Naive thymus-derived CD4-positive, alpha-beta T cell (primary cell): ENCODE data around the gene MAS1. TPM values are rescaled to one million over a fixed set of nuclear protein-coding genes. Genes with fewer than 3 reads are reported as not detected.

ENCODE experiments used
- ATAC-seq: fragments of 150-1000 bp; cut with Tn5 transposase; 2 replicates; pipeline ENCODE4 v1.10.0; 2021; ENCODE audit warnings: mild to moderate bottlenecking, moderate library complexity
- CTCF ChIA-PET: fragments of 350-600 bp; sonication (Branson Sonifier 250); formaldehyde crosslinking; loops from one replicate; lab custom pipeline; 2021; ENCODE audit warnings: antibody characterized with exemption; lab: Charles Lee
- POLR2A ChIA-PET: fragments of 350-600 bp; sonication (Branson Sonifier 250); formaldehyde crosslinking; loops from one replicate; lab custom pipeline; 2021; ENCODE audit warnings: antibody characterized with exemption, inconsistent platforms; lab: Charles Lee
- DNase-seq, 9 donors: peaks; one replicate each; pipeline versions ENCODE4 v3.0.0 to v3.0.0-alpha.2; 2020 to 2022; ENCODE audit warnings: mixed read lengths in 1 of 9
- H3K27ac ChIP-seq: one replicate; pipeline ENCODE4 v1.7.0; 2013; ENCODE audit warnings: mild to moderate bottlenecking, low read depth, low read length, moderate library complexity
- H3K27me3 ChIP-seq, 2 donors: one replicate each; pipeline ENCODE4 v1.7.0; 2013; ENCODE audit warnings: low read length in 2 of 2, mild to moderate bottlenecking in 2 of 2, moderate library complexity in 2 of 2; ENCODE audit not compliant: control insufficient read depth in 2 of 2, insufficient read depth in 2 of 2
- H3K36me3 ChIP-seq, 3 experiments: 1 replicate in 2 of 3; 2 replicates in 1 of 3; pipeline ENCODE4 v1.7.0; 2013; ENCODE audit warnings: low read length in 3 of 3, mild to moderate bottlenecking in 3 of 3, moderate library complexity in 1 of 3; ENCODE audit not compliant: insufficient read depth in 3 of 3, control insufficient read depth in 2 of 3
- H3K4me1 ChIP-seq, 2 donors: one replicate each; pipeline ENCODE4 v1.7.0; 2013; ENCODE audit warnings: low read length in 2 of 2, mild to moderate bottlenecking in 2 of 2, moderate library complexity in 1 of 2; ENCODE audit not compliant: control insufficient read depth in 2 of 2, insufficient read depth in 2 of 2
- H3K4me3 ChIP-seq: 2 replicates; pipeline ENCODE4 v1.7.0; 2013; ENCODE audit warnings: mild to moderate bottlenecking, low read length
- H3K9me3 ChIP-seq, 3 experiments: 1 replicate in 2 of 3; 2 replicates in 1 of 3; pipeline ENCODE4 v1.7.0; 2013; ENCODE audit warnings: low read length in 3 of 3; ENCODE audit not compliant: control insufficient read depth in 2 of 3
- H3K27ac Mint-ChIP-seq, 9 donors: one replicate each; pipeline ENCODE4 v1.8.0; 2020 to 2022; ENCODE audit warnings: mixed read lengths in 9 of 9, mild to moderate bottlenecking in 8 of 9, moderate library complexity in 5 of 9, inconsistent platforms in 2 of 9
- H3K27me3 Mint-ChIP-seq, 5 donors: one replicate each; pipeline ENCODE4 v1.8.0; 2021 to 2022; ENCODE audit warnings: mixed read lengths in 5 of 5, mild to moderate bottlenecking in 1 of 5
- H3K36me3 Mint-ChIP-seq, 5 donors: one replicate each; pipeline ENCODE4 v1.8.0; 2020 to 2022; ENCODE audit warnings: mixed read lengths in 5 of 5, mild to moderate bottlenecking in 3 of 5, inconsistent platforms in 1 of 5
- H3K4me1 Mint-ChIP-seq, 7 donors: one replicate each; pipeline ENCODE4 v1.8.0; 2020 to 2022; ENCODE audit warnings: mixed read lengths in 7 of 7, mild to moderate bottlenecking in 3 of 7, inconsistent platforms in 1 of 7
- H3K4me3 Mint-ChIP-seq, 10 donors: one replicate each; pipeline ENCODE4 v1.8.0; 2020 to 2022; ENCODE audit warnings: mild to moderate bottlenecking in 10 of 10, mixed read lengths in 10 of 10, moderate library complexity in 6 of 10, inconsistent platforms in 2 of 10
- H3K9me3 Mint-ChIP-seq, 11 donors: one replicate each; pipeline ENCODE4 v1.8.0; 2020 to 2022; ENCODE audit warnings: mixed read lengths in 11 of 11, mild to moderate bottlenecking in 4 of 11, inconsistent platforms in 1 of 11, moderate library complexity in 1 of 11
- intact Hi-C, 2 donors: fragments of 100-400 bp; cut with micrococcal nuclease; formaldehyde crosslinking; loops; one replicate each; pipeline ENCODE4 v1.15.1; 2023
- polyA plus RNA-seq, 2 donors: library from polyadenylated mRNA; unstranded; fragments of 300-500 nt; fragmentation: Illumina TruSeq; gene quantifications; one replicate each; pipeline ENCODE4 v1.2.3, GENCODE V29; 2021
- total RNA-seq, 6 experiments: library from RNA in 5 of 6; stranded (reverse) in 5 of 6; gene quantifications; 1 replicate in 5 of 6; 2 replicates in 1 of 6; pipeline ENCODE4 v1.2.3 and lab custom pipeline; 2021 to 2026

The MAS1 gene
- total and polyA plus RNA-seq, 7 experiments from 2014 or later, result not detected

DNA sequence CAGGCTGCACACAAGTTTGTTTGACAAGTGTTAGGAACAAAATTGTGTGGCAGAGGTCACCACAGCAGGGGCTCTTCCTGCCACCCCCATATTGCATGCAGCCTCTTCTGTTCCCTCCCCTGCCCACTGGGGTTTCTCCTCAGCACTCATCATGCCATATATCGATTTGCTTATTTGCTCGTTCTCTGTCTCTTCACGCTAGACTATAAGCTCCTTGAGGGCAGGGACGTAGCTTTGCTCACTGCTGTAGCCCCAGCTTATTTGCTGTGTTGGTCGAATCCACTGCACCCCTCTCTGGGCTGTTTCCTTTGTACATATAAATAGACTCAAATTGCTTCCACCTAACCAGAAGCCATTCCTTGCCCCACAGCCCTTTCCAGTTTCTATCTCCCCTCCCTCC lies 19.6 kb downstream of the MAS1 start:
- Histone ChIP-seq H3K9me3 (no peaks in the 10 kb centered on the region), H3K27ac (no peak overlapping the region), H3K4me3 (no peak overlapping the region), H3K36me3 (no peaks in the 10 kb centered on the region), H3K4me1 (no peaks in the 10 kb centered on the region), H3K27me3 (no peaks in the 10 kb centered on the region)
- intact Hi-C loops, result no loop called here
- Mint-ChIP-seq H3K27me3 (peaks cover 14 to 29% (median 16%) of the 10 kb centered on the region in 5 donors), H3K4me1 (peaks cover 0 to 6% (median 0%) of the 10 kb centered on the region in 7 donors), H3K36me3 (peaks cover 0 to 4% (median 0%) of the 10 kb centered on the region in 5 donors), H3K4me3 (no peak overlapping the region), H3K27ac (no peak overlapping the region), H3K9me3 (peaks cover 0 to 3% (median 0%) of the 10 kb centered on the region in 11 donors)
- CTCF ChIA-PET, result no interaction called here
- ATAC-seq, result no peak
- POLR2A ChIA-PET, result no interaction called here
- no peak for DNase-seq

DNA sequence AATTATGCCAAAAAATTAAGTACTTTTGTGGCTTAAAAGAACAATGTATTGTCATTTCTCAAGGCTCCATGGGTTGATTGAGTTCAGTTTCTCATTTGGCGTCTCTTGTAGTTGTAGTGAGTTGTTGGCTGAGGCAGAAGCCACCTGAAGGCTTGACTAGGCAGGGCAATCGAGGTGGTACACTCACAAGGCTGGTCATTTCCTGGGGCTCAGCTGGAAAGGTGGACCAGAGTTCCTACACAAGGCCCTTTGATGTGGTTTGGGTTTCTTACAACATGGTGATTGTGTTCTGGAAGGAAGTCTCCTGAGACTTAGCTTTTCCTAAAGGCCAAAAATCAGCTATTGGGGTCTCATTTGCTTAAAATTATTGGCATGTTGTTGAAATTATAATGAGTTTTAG lies 22.6 kb downstream of the MAS1 start:
- intact Hi-C loops, result no loop called here
- DNase-seq (no peak), ATAC-seq (no peak)
- POLR2A ChIA-PET, result no interaction called here
- Histone ChIP-seq H3K4me3 (no peak overlapping the region), H3K36me3 (no peaks in the 10 kb centered on the region), H3K4me1 (no peaks in the 10 kb centered on the region), H3K27ac (no peak overlapping the region), H3K27me3 (no peaks in the 10 kb centered on the region), H3K9me3 (no peaks in the 10 kb centered on the region)
- Mint-ChIP-seq H3K9me3 (peaks cover 0 to 3% (median 0%) of the 10 kb centered on the region in 11 donors), H3K36me3 (peaks cover 0 to 4% (median 0%) of the 10 kb centered on the region in 5 donors), H3K27me3 (peaks cover 14 to 31% (median 21%) of the 10 kb centered on the region in 5 donors), H3K27ac (no peak overlapping the region), H3K4me1 (peaks cover 0 to 6% (median 0%) of the 10 kb centered on the region in 7 donors), H3K4me3 (no peak overlapping the region)
- CTCF ChIA-PET, result no interaction called here

DNA sequence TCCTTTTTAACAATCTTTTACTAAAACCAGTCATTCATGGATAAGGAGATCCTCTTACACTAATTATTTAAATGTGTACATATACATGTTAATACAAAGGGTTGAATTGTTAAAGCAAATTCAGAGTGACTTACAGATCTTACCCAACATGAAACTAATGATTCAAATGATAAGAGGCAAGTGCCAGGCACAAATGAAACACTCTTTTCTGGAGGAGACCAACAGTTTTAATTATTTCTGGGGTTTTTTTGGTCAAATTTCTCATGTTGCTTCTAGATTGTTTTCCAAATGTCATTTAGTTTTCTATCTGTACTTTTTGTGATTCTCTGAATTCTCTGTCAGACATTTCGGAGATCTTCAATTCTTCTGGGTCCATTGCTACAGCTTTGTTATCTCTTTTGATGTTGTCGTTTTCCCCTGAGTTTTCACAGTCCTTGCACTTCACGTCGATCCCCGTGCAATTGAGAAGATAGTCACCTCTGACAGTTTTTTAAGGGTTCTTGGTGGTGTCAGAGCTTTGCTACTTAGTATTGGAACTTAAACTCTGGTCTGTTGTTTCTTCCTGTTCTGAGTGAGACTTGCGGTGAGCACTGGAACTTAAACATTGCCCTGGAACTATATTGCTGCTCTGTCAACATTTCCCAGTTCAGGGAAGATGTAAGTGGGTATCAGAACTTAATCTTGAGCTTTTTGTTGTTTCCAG lies 23.2 kb downstream of the MAS1 start:
- peaks cover 0 to 4% (median 0%) of the 10 kb centered on the region in 5 donors for H3K36me3 Mint-ChIP-seq
- H3K4me1 Mint-ChIP-seq, result peaks cover 0 to 6% (median 0%) of the 10 kb centered on the region in 7 donors
- no peaks in the 10 kb centered on the region for H3K27me3 ChIP-seq
- ChIA-PET POLR2A (no interaction called here), CTCF (no interaction called here)
- H3K27ac ChIP-seq, result no peak overlapping the region
- H3K36me3 ChIP-seq, result no peaks in the 10 kb centered on the region
- H3K4me3 Mint-ChIP-seq, result no peak overlapping the region
- intact Hi-C loops, result no loop called here
- H3K27me3 Mint-ChIP-seq, result peaks cover 14 to 31% (median 21%) of the 10 kb centered on the region in 5 donors
- H3K4me1 ChIP-seq, result no peaks in the 10 kb centered on the region
- H3K9me3 ChIP-seq, result no peaks in the 10 kb centered on the region
- H3K9me3 Mint-ChIP-seq, result peaks cover 0 to 3% (median 0%) of the 10 kb centered on the region in 11 donors
- ATAC-seq (no peak), DNase-seq (no peak)
- no peak overlapping the region for H3K4me3 ChIP-seq
- no peak overlapping the region for H3K27ac Mint-ChIP-seq

DNA sequence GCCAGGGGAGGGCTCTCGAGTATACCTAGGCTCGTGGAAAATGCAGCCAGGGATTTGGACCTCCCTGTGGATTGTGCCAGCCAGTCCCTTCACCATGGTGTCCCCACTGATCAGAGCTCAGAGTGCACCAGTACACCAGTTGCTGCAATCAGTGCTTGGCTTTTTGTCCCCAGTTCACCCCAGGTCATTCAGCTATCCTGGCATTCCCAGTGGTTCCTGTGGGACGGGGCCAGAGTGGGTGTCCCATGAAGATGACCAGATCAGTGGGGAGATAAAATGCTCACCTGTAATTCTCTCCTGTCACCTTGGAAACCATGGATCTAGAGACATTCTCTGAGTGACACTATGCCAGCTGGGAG lies 23.8 kb downstream of the MAS1 start:
- Histone ChIP-seq H3K36me3 (no peaks in the 10 kb centered on the region), H3K27me3 (no peaks in the 10 kb centered on the region), H3K9me3 (no peaks in the 10 kb centered on the region), H3K27ac (no peak overlapping the region), H3K4me3 (no peak overlapping the region), H3K4me1 (no peaks in the 10 kb centered on the region)
- H3K4me1 Mint-ChIP-seq, result peaks cover 0 to 6% (median 0%) of the 10 kb centered on the region in 7 donors
- CTCF ChIA-PET, result no interaction called here
- peaks cover 14 to 31% (median 21%) of the 10 kb centered on the region in 5 donors for H3K27me3 Mint-ChIP-seq
- no peak overlapping the region for H3K27ac Mint-ChIP-seq
- POLR2A ChIA-PET, result interaction anchor here (0.7 kb wide), 1 partner anchor 218 kb away, joined by 3 read pairs; no protein-coding TSS in a partner anchor
- no peak for ATAC-seq
- intact Hi-C loops, result no loop called here
- H3K4me3 Mint-ChIP-seq, result no peak overlapping the region
- peaks cover 0 to 3% (median 0%) of the 10 kb centered on the region in 11 donors for H3K9me3 Mint-ChIP-seq
- peaks cover 0 to 4% (median 0%) of the 10 kb centered on the region in 5 donors for H3K36me3 Mint-ChIP-seq
- DNase-seq, result no peak

DNA sequence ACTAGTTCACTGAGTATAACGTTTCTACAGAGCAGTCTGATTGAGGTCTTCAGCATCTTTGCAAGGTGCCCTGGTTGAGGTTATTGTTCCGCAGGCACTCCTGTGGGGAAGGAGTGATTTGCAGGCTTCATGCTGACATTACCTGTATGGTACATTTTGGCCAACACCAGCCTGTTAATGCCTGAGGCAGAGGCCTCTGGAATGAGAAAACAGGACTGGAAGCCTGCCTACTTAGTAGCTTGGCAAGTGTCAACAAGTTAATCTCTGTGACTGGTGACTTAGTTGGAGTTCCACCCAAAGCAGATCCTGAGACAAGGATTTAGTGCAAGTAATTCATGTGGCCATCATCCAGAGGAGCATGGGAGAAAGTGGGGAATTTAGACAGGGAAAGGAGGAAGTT lies 24.6 kb downstream of the MAS1 start:
- CTCF ChIA-PET, result no interaction called here
- H3K36me3 ChIP-seq, result no peaks in the 10 kb centered on the region
- peaks cover 0 to 4% (median 0%) of the 10 kb centered on the region in 5 donors for H3K36me3 Mint-ChIP-seq
- H3K4me1 ChIP-seq, result no peaks in the 10 kb centered on the region
- H3K27ac Mint-ChIP-seq, result no peak overlapping the region
- H3K4me3 ChIP-seq, result no peak overlapping the region
- intact Hi-C loops, result no loop called here
- H3K27me3 ChIP-seq, result no peaks in the 10 kb centered on the region
- H3K4me3 Mint-ChIP-seq, result no peak overlapping the region
- no peak for DNase-seq
- H3K27ac ChIP-seq, result no peak overlapping the region
- peaks cover 8 to 25% (median 21%) of the 10 kb centered on the region in 5 donors for H3K27me3 Mint-ChIP-seq
- no peak for ATAC-seq
- peaks cover 0 to 3% (median 0%) of the 10 kb centered on the region in 11 donors for H3K9me3 Mint-ChIP-seq
- POLR2A ChIA-PET, result no interaction called here
- no peaks in the 10 kb centered on the region for H3K9me3 ChIP-seq
- peaks cover 0 to 6% (median 0%) of the 10 kb centered on the region in 7 donors for H3K4me1 Mint-ChIP-seq

DNA sequence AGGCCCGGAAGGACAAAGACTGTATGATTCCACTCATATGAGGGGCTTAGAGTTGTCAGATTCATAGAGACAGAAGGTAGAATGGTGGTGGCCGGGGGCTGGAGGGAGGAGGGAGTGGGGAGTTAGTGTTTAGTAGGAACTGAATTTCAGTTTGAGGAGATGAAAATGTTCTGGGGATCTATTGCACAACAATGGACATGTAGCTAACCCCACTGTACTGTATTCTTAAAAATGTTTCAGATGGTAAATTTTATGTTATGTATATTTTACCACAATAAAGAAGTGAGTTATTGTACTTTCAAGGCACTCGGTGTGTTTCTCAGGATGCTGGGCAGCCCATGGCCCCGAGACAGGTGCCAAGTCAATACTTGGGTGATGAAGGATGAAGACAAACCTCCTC lies 25.4 kb downstream of the MAS1 start:
- no peaks in the 10 kb centered on the region for H3K9me3 ChIP-seq
- ATAC-seq (no peak), DNase-seq (no peak)
- peaks cover 0 to 4% (median 1%) of the 10 kb centered on the region in 5 donors for H3K36me3 Mint-ChIP-seq
- no peak overlapping the region for H3K27ac ChIP-seq
- no peak overlapping the region for H3K4me3 Mint-ChIP-seq
- no peak overlapping the region for H3K4me3 ChIP-seq
- no peaks in the 10 kb centered on the region for H3K36me3 ChIP-seq
- H3K4me1 Mint-ChIP-seq, result peaks cover 0 to 6% (median 0%) of the 10 kb centered on the region in 7 donors
- H3K27me3 Mint-ChIP-seq, result peaks cover 10 to 21% (median 17%) of the 10 kb centered on the region in 5 donors
- ChIA-PET POLR2A (no interaction called here), CTCF (no interaction called here)
- peaks cover 0 to 3% (median 0%) of the 10 kb centered on the region in 11 donors for H3K9me3 Mint-ChIP-seq
- H3K27me3 ChIP-seq, result no peaks in the 10 kb centered on the region
- intact Hi-C loops, result no loop called here
- H3K4me1 ChIP-seq, result no peaks in the 10 kb centered on the region
- H3K27ac Mint-ChIP-seq, result no peak overlapping the region

DNA sequence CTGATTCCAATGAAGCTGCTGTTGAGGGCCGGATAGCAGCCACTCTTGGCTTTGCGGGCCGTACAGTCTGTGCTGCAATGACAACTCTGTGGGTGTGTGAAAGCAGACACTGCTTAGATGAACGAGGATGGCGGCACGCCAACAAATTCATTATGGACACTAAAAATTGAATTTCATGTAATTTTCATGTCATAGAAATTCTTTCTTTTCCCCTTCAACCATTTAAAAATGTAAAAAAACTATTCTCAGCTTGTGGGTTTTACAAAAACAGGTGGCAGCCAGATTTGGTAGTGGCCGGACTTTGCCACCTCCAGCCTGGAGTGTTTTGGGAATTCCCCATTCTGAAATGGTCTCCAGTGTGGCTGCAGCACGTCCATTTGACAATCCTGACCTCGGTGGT lies 26.0 kb downstream of the MAS1 start:
- Mint-ChIP-seq H3K27ac (no peak overlapping the region), H3K36me3 (peaks cover 0 to 5% (median 3%) of the 10 kb centered on the region in 5 donors), H3K4me1 (peaks cover 0 to 6% (median 0%) of the 10 kb centered on the region in 7 donors), H3K27me3 (peaks cover 10 to 17% (median 14%) of the 10 kb centered on the region in 5 donors), H3K4me3 (no peak overlapping the region), H3K9me3 (peaks cover 0 to 7% (median 0%) of the 10 kb centered on the region in 11 donors)
- Histone ChIP-seq H3K9me3 (no peaks in the 10 kb centered on the region), H3K4me1 (no peaks in the 10 kb centered on the region), H3K27me3 (no peaks in the 10 kb centered on the region), H3K36me3 (no peaks in the 10 kb centered on the region), H3K4me3 (no peak overlapping the region), H3K27ac (no peak overlapping the region)
- ATAC-seq, result no peak
- POLR2A ChIA-PET, result no interaction called here
- CTCF ChIA-PET, result no interaction called here
- intact Hi-C loops, result no loop called here
- DNase-seq, result no peak
